ENCODE measurements around the gene PARP8.

The PARP8 gene

GRCh38 chr5:50863534-50864170, 197.2 kb downstream of the PARP8 start:
- TF ChIP-seq CTCF (IDR thresholded peaks at IDR 0.05; ENCODE audit: control insufficient read depth, extremely low read depth, insufficient read depth) = no peak

GRCh38 chr5:50864466-50864865, 198.0 kb downstream of the PARP8 start:
- no peak overlapping the region for H3K4me3 ChIP-seq (ENCODE audit: low read depth, low read length)
- DNase-seq (ENCODE audit: low read depth) = no peak
- TF ChIP-seq CTCF (IDR thresholded peaks at IDR 0.05; ENCODE audit: control insufficient read depth, extremely low read depth, insufficient read depth) = no peak

More at GRCh38 chr5:50863534-50864170, 197.2 kb downstream of the PARP8 start:
- DNase-seq (ENCODE audit: low read depth) = no peak
- H3K4me3 ChIP-seq (ENCODE audit: low read depth, low read length) = no peak overlapping the region

- H3K4me3 ChIP-seq (ENCODE audit: low read depth, low read length) = no peak overlapping the region
- DNase-seq (ENCODE audit: low read depth) = no peak
- TF ChIP-seq CTCF (IDR thresholded peaks at IDR 0.05; ENCODE audit: control insufficient read depth, extremely low read depth, insufficient read depth) = no peak
Observed at GRCh38 chr5:50866415-50866814, 200.0 kb downstream of the PARP8 start.

- H3K4me3 ChIP-seq (ENCODE audit: low read depth, low read length) = no peak overlapping the region
- no peak for TF ChIP-seq CTCF (IDR thresholded peaks at IDR 0.05; ENCODE audit: control insufficient read depth, extremely low read depth, insufficient read depth)
- DNase-seq (ENCODE audit: low read depth) = no peak
Observed at GRCh38 chr5:50867140-50867539, 200.7 kb downstream of the PARP8 start.

GRCh38 chr5:50873595-50874277, 207.3 kb downstream of the PARP8 start:
- TF ChIP-seq CTCF (IDR thresholded peaks at IDR 0.05; ENCODE audit: control insufficient read depth, extremely low read depth, insufficient read depth) = no peak
- no peak for DNase-seq (ENCODE audit: low read depth)

GRCh38 chr5:50874306-50875001, 208.0 kb downstream of the PARP8 start:
- TF ChIP-seq CTCF (IDR thresholded peaks at IDR 0.05; ENCODE audit: control insufficient read depth, extremely low read depth, insufficient read depth) = no peak
- no peak overlapping the region for H3K4me3 ChIP-seq (ENCODE audit: low read depth, low read length)
- no peak for DNase-seq (ENCODE audit: low read depth)

More at GRCh38 chr5:50873595-50874277, 207.3 kb downstream of the PARP8 start:
- H3K4me3 ChIP-seq (ENCODE audit: low read depth, low read length) = no peak overlapping the region

Data from LNCaP clone FGC (cell line).